ENCODE measurements around the gene NME2.

Gene NME2

GRCh38 chr17:51200846-51201245, 34.6 kb downstream of the NME2 start:
- no peak for FAIRE-seq
- DNase-seq (ENCODE audit: insufficient read length, low spot score) = no peak
- TF ChIP-seq POLR2A (IDR thresholded peaks at IDR 0.05; ENCODE audit: low read depth, low read length) = no peak

- peak; percentile 11 for FAIRE-seq
- no peak for TF ChIP-seq POLR2A (IDR thresholded peaks at IDR 0.05; ENCODE audit: low read depth, low read length)
- no peak for DNase-seq (ENCODE audit: insufficient read length, low spot score)
Observed at GRCh38 chr17:51203838-51204237, 37.6 kb downstream of the NME2 start.

- DNase-seq (ENCODE audit: insufficient read length, low spot score) (no peak), FAIRE-seq (peak; percentile 30)
- no peak for TF ChIP-seq POLR2A (IDR thresholded peaks at IDR 0.05; ENCODE audit: low read depth, low read length)
Observed at GRCh38 chr17:51214920-51215319, 48.7 kb downstream of the NME2 start.

GRCh38 chr17:51217946-51218345, 51.7 kb downstream of the NME2 start:
- no peak for TF ChIP-seq POLR2A (IDR thresholded peaks at IDR 0.05; ENCODE audit: low read depth, low read length)
- DNase-seq (ENCODE audit: insufficient read length, low spot score) (no peak), FAIRE-seq (no peak)

- FAIRE-seq = no peak
- no peak for DNase-seq (ENCODE audit: insufficient read length, low spot score)
- no peak for TF ChIP-seq POLR2A (IDR thresholded peaks at IDR 0.05; ENCODE audit: low read depth, low read length)
Observed at GRCh38 chr17:51221322-51221721, 55.1 kb downstream of the NME2 start.
